ENCODE data around the gene SLC35F4.

Gene SLC35F4

GRCh38 chr14:57530571-57530970, 335.3 kb downstream of the SLC35F4 start:
- TF ChIP-seq TAF1 (IDR thresholded peaks at IDR 0.05; ENCODE audit: borderline replicate concordance, insufficient read depth, low read length), result no peak
- TF ChIP-seq POLR2AphosphoS5 (IDR thresholded peaks at IDR 0.05; ENCODE audit: low read depth, low read length), result no peak
- TF ChIP-seq FOXP2 (optimal IDR thresholded peaks at IDR 0.05; ENCODE audit: borderline replicate concordance, extremely low read depth, extremely low read length, insufficient read depth), result no peak
- TF ChIP-seq SIN3A (IDR thresholded peaks at IDR 0.05; ENCODE audit: borderline replicate concordance, insufficient read depth, low read length), result no peak
- no peak for TF ChIP-seq REST (IDR thresholded peaks at IDR 0.05; ENCODE audit: insufficient read depth in 1 of 2, low read depth in 2 of 2, low read length in 2 of 2)

DNA sequence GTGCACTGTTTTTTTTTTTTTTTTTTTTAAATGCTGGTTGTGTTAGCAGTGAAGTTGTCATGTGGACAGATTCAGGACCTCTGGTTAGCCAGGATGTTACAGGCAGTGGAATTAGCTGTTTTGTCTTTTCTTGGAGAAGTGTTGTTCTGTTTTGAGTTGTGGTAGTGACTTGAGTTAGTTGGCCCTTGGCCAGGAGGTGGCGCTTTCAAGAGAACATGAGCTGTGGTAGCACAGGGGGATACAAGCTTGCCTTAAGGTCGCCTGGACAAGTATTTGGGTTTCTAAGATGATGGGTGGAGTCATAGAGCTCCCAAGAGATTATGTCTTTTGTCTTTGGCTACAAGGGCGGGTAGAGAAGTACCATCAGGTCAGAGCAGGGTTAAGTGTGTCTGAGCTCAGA, 338.9 kb downstream of the SLC35F4 start:
- TF ChIP-seq POLR2AphosphoS5 (IDR thresholded peaks at IDR 0.05; ENCODE audit: low read depth, low read length) (no peak), SIN3A (IDR thresholded peaks at IDR 0.05; ENCODE audit: borderline replicate concordance, insufficient read depth, low read length) (no peak)

GRCh38 chr14:57519043-57519442, 346.8 kb downstream of the SLC35F4 start:
- no peak for TF ChIP-seq POLR2AphosphoS5 (IDR thresholded peaks at IDR 0.05; ENCODE audit: low read depth, low read length)
- no peak for TF ChIP-seq FOXP2 (optimal IDR thresholded peaks at IDR 0.05; ENCODE audit: borderline replicate concordance, extremely low read depth, extremely low read length, insufficient read depth)

All from PFSK-1 (cell line).